Spleen (tissue), 11 donors: ENCODE data around the gene LGALS1. TPM values are rescaled to one million over a fixed set of nuclear protein-coding genes. Genes with fewer than 3 reads are reported as not detected.

Experiments used
- DNase-seq: peaks from one replicate; pipeline ENCODE4 v3.0.0-alpha.2; 2020
- H3K27ac ChIP-seq, 8 donors: fragments of 200-600 bp; sonication (generic) in 7 of 8; 1 replicate in 4 of 8; 2 replicates in 4 of 8; pipeline versions ENCODE4 v1.5.0 to v1.8.0; 2016 to 2021; ENCODE audit warnings: inconsistent platforms in 4 of 8, mild to moderate bottlenecking in 4 of 8, moderate library complexity in 1 of 8
- H3K27me3 ChIP-seq, 7 donors: fragments of 200-600 bp; sonication (generic) in 6 of 7; replicated peaks in 1 of 7; 1 replicate in 4 of 7; 2 replicates in 3 of 7; pipeline versions ENCODE4 v1.5.0 to v1.8.0; 2016 to 2021; ENCODE audit warnings: inconsistent platforms in 3 of 7, mild to moderate bottlenecking in 1 of 7
- H3K36me3 ChIP-seq, 6 donors: fragments of 200-600 bp; sonication (generic) in 5 of 6; 1 replicate in 4 of 6; 2 replicates in 2 of 6; pipeline versions ENCODE4 v1.5.0 to v1.8.0; 2016 to 2021; ENCODE audit warnings: inconsistent platforms in 2 of 6
- H3K4me1 ChIP-seq, 6 donors: fragments of 200-600 bp; sonication (generic) in 5 of 6; 1 replicate in 3 of 6; 2 replicates in 3 of 6; pipeline versions ENCODE4 v1.5.0 to v1.8.0; 2016 to 2021; ENCODE audit warnings: inconsistent platforms in 3 of 6
- H3K4me3 ChIP-seq, 8 donors: fragments of 200-600 bp; sonication (generic) in 7 of 8; 1 replicate in 4 of 8; 2 replicates in 4 of 8; pipeline versions ENCODE4 v1.5.0 to v1.8.0; 2016 to 2021; ENCODE audit warnings: inconsistent platforms in 4 of 8, mild to moderate bottlenecking in 4 of 8, moderate library complexity in 2 of 8
- H3K9me3 ChIP-seq, 8 donors: fragments of 200-600 bp; sonication (generic) in 7 of 8; 1 replicate in 4 of 8; 2 replicates in 4 of 8; pipeline versions ENCODE4 v1.5.0 to v1.8.0; 2016 to 2021; ENCODE audit warnings: inconsistent platforms in 4 of 8
- POLR2A ChIP-seq, 3 donors: fragments of 450-650 bp; IDR thresholded peaks; one replicate each; pipeline ENCODE4 v1.5.1; 2017; ENCODE audit warnings: antibody characterized with exemption in 3 of 3, mild to moderate bottlenecking in 1 of 3
- POLR2AphosphoS5 ChIP-seq, 3 donors: sonication (generic); formaldehyde crosslinking; IDR thresholded peaks; one replicate each; pipeline ENCODE4 v1.5.1; 2017; ENCODE audit warnings: antibody characterized with exemption in 3 of 3
- WGBS, 5 donors: extraction: QIAGEN DNeasy Blood & Tissue Kit in 3 of 5; methylation state at CpG; one replicate each; pipeline versions ENCODE4 v1.1.5 to v1.1.7; 2013 to 2018; 5-methylcytosine and 5-hydroxymethylcytosine counted together
- intact Hi-C: fragments of 100-400 bp; cut with DNase I; formaldehyde crosslinking; loops from one replicate; pipeline ENCODE4 v1.15.0; 2023; ENCODE audit warnings: low total_unique reads
- polyA plus RNA-seq, 3 donors: library from polyadenylated mRNA; stranded (reverse); fragments of 200-250 nt; gene quantifications; one replicate each; pipeline ENCODE4 v1.2.1, GENCODE V29; 2013
- total RNA-seq, 7 donors: library from RNA; depleted of rRNA in 3 of 7; stranded (reverse); fragments of >200 nt in 3 of 7; fragmentation: NEBNext Ultra II Directional in 4 of 7; extraction: Animal tissue kit (Norgen Biotek cat#: 25700) in 4 of 7; gene quantifications; one replicate each; pipeline versions ENCODE4 v1.1.0 to v1.2.1, GENCODE V29; 2016 to 2021
- TF ChIP-seq, protein P1 (sequence below), 11 experiments: fragments of 200-600 bp in 7 of 11; fragments of 450-650 bp in 4 of 11; sonication (generic) in 4 of 11; IDR thresholded peaks in 8 of 11; conservative IDR thresholded peaks in 3 of 11; 1 replicate in 7 of 11; 2 replicates in 4 of 11; pipeline versions ENCODE4 v1.4.0 to v1.8.0; 2016 to 2021; ENCODE audit warnings: antibody characterized with exemption in 11 of 11, inconsistent platforms in 4 of 11, mild to moderate bottlenecking in 1 of 11
- donor health status: healthy with polysubstance abuse.
- donor health status: DM: no; HTN: no; CAD: no; lungs with moderate emphysema.
- donor health status: DM: no; HTN: no; CAD: no.
- donor health status: Bipolar disorder and iron deficiency.
- donor health status: healthy.
- donor health status: DM: no; HTN: no; CAD: no.
- donor health status: DM: yes; HTN: yes; CAD: no.

The LGALS1 gene
- total and polyA plus RNA-seq, 10 donors, result 158 to 544 (median 394) TPM

GRCh38 chr22:37629928-37630327, 45.5 kb upstream of the LGALS1 start:
- 89 to 95% (median 91%) methylated on average over 4 to 10 of the region's 10 CpGs for WGBS, 5 donors
- TF ChIP-seq, protein P1, sequence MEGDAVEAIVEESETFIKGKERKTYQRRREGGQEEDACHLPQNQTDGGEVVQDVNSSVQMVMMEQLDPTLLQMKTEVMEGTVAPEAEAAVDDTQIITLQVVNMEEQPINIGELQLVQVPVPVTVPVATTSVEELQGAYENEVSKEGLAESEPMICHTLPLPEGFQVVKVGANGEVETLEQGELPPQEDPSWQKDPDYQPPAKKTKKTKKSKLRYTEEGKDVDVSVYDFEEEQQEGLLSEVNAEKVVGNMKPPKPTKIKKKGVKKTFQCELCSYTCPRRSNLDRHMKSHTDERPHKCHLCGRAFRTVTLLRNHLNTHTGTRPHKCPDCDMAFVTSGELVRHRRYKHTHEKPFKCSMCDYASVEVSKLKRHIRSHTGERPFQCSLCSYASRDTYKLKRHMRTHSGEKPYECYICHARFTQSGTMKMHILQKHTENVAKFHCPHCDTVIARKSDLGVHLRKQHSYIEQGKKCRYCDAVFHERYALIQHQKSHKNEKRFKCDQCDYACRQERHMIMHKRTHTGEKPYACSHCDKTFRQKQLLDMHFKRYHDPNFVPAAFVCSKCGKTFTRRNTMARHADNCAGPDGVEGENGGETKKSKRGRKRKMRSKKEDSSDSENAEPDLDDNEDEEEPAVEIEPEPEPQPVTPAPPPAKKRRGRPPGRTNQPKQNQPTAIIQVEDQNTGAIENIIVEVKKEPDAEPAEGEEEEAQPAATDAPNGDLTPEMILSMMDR (IDR thresholded peaks at IDR 0.05 in 8 of 11, conservative IDR thresholded peaks at IDR 0.05 in 3 of 11), result no peak
- TF ChIP-seq POLR2AphosphoS5 (IDR thresholded peaks at IDR 0.05), result peak in 1 of 3 donors; percentile 43
- DNase-seq, result peak; percentile 77
- Histone ChIP-seq H3K4me3 (no peak overlapping the region), H3K36me3 (peaks cover 0 to 70% (median 31%) of the 10 kb centered on the region in 6 donors), H3K27ac (peak overlapping the region in 3 of 8 donors; percentile 82 to 96 (median 95)), H3K27me3 (no peaks in the 10 kb centered on the region), H3K9me3 (no peaks in the 10 kb centered on the region), H3K4me1 (peaks cover 53 to 88% (median 74%) of the 10 kb centered on the region in 6 donors)
- intact Hi-C loops, result no loop called here

DNA sequence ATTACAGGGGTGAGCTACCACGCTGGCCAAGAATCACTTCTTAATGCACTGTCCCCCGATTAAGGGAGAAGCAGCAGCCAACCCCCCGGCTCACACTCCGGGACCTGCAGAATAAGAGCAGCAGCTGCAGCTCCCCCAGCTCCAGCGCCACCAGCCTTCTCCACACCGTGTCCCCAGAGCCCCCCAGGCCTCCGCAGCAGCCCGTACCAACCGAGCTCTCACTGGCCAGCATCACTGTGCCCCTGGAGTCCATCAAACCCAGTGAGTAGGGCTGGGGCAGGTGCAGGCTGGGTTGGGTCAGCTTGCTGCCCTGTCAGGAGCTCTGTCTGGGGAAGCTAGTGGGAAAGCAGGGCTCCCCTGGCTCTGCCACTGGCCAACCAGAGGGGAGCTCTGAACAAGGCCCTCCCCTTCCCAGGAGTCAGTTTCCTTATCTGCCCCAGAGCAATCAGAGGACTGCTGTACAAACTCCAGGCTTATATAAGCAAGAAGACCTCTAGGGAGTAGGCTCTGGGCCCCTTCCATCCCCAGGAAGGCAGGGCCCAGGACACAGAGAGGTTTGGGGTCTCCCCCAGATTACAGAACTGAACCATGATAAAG, 44.5 kb upstream of the LGALS1 start:
- TF ChIP-seq POLR2AphosphoS5 (IDR thresholded peaks at IDR 0.05) (peak in 1 of 3 donors; percentile 37), POLR2A (IDR thresholded peaks at IDR 0.05) (no peak)
- 94 to 97% (median 96%) methylated on average over 8 to 9 of the region's 9 CpGs for WGBS, 5 donors
- intact Hi-C loops, result no loop called here
- DNase-seq, result peak; percentile 73
- Histone ChIP-seq H3K27ac (peak overlapping the region in 6 of 8 donors; percentile 87 to 96 (median 90)), H3K36me3 (peaks cover 0 to 60% (median 29%) of the 10 kb centered on the region in 6 donors), H3K9me3 (no peaks in the 10 kb centered on the region), H3K27me3 (no peaks in the 10 kb centered on the region), H3K4me1 (peaks cover 59 to 88% (median 76%) of the 10 kb centered on the region in 6 donors), H3K4me3 (no peak overlapping the region)

- peak; percentile 84 for DNase-seq
- Histone ChIP-seq H3K36me3 (peaks cover 0 to 53% (median 28%) of the 10 kb centered on the region in 6 donors), H3K27me3 (no peaks in the 10 kb centered on the region), H3K27ac (peak overlapping the region in 6 of 8 donors; percentile 87 to 96 (median 90)), H3K9me3 (no peaks in the 10 kb centered on the region), H3K4me1 (peaks cover 59 to 88% (median 76%) of the 10 kb centered on the region in 6 donors), H3K4me3 (peak overlapping the region in 1 of 8 donors; percentile 50)
- WGBS, 5 donors, result 67 to 89% (median 84%) methylated on average over 4 to 19 of the region's 19 CpGs
- intact Hi-C loops, result no loop called here
- TF ChIP-seq POLR2A (IDR thresholded peaks at IDR 0.05), result no peak
- TF ChIP-seq, protein P1 (IDR thresholded peaks at IDR 0.05 in 8 of 11, conservative IDR thresholded peaks at IDR 0.05 in 3 of 11), result no peak
- TF ChIP-seq POLR2AphosphoS5 (IDR thresholded peaks at IDR 0.05), result peak; percentile 57 to 79 (median 77)
These were observed 43.8 kb upstream of the LGALS1 start for GRCh38 chr22:37631448-37632173.

DNA sequence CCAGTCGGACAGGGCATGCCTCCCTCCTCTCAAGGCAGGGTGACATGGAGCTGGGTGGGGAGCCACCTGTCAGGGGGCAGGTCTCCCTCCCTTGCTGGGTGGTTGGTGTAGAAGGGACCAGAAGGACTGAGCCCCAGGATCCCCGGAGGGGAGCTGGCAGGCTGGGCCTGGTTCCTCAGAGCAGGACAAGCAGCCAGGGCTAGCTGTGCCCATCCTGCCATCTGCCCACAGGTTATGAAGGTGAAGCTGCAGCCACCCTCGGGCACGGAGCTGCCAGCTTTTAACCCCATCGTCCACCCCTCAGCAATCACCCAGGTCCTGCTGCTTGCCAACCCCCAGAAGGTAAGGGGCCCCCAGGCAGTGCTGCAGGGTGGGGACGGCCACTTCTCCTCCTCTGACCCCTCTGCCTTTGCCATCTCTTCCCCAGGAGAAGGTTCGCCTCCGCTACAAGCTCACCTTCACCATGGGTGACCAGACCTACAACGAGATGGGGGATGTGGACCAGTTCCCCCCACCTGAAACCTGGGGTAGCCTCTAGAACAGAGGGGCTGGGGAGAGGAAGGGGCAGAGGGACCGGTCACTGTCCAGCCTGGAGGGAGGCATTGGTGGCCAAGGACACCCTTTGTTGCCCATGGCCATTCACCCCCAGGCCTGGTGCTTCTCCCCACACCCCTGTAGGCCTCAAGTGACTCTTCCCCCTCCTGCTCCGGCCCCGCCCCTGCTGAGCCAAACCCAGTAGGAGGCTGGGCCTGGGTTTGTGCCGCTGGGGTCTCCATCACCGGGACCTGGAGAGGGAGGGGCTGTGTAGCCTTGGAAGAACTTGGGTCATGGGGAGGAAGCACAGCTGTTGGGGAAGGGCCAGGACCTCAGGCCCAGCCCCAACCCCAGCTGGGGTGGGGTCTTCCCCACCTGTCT, 43.0 kb upstream of the LGALS1 start:
- peak; percentile 85 for DNase-seq
- 62 to 78% (median 68%) methylated on average over 11 to 14 of the region's 14 CpGs for WGBS, 5 donors
- no peaks in the 10 kb centered on the region for H3K9me3 ChIP-seq
- peak overlapping the region in 2 of 8 donors; percentile 19 to 50 for H3K4me3 ChIP-seq
- peaks cover 59 to 88% (median 76%) of the 10 kb centered on the region in 6 donors for H3K4me1 ChIP-seq
- intact Hi-C loops, result no loop called here
- no peaks in the 10 kb centered on the region for H3K27me3 ChIP-seq
- peak overlapping the region; percentile 80 to 96 (median 90) for H3K27ac ChIP-seq
- H3K36me3 ChIP-seq, result peaks cover 0 to 47% (median 28%) of the 10 kb centered on the region in 6 donors
- peak in 1 of 3 donors; percentile 1 for TF ChIP-seq POLR2AphosphoS5 (IDR thresholded peaks at IDR 0.05)
- TF ChIP-seq, protein P1 (IDR thresholded peaks at IDR 0.05 in 8 of 11, conservative IDR thresholded peaks at IDR 0.05 in 3 of 11), result no peak
